ENCODE data around the gene ZNF738.

DNA sequence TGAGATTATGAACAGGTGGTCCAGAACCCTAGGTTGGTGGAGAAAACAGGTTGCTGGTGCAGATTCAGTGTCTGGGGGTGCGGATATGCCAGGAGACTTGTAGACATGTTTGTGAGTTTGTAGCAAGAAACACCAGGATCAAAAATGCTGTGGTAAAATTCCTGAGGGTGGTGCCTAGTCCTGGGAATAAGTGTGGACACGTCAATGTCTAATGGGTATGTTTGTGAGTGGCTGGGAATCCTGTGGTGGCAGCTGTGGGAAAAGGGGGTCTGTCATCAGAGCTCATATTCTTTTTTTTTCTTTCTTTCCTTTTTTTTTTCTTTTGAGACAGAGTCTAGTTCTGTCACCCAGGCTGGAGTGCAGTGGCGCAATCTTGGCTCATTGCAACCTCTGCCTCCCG lies 36.8 kb upstream of the ZNF738 start:
- TF ChIP-seq, protein P1, sequence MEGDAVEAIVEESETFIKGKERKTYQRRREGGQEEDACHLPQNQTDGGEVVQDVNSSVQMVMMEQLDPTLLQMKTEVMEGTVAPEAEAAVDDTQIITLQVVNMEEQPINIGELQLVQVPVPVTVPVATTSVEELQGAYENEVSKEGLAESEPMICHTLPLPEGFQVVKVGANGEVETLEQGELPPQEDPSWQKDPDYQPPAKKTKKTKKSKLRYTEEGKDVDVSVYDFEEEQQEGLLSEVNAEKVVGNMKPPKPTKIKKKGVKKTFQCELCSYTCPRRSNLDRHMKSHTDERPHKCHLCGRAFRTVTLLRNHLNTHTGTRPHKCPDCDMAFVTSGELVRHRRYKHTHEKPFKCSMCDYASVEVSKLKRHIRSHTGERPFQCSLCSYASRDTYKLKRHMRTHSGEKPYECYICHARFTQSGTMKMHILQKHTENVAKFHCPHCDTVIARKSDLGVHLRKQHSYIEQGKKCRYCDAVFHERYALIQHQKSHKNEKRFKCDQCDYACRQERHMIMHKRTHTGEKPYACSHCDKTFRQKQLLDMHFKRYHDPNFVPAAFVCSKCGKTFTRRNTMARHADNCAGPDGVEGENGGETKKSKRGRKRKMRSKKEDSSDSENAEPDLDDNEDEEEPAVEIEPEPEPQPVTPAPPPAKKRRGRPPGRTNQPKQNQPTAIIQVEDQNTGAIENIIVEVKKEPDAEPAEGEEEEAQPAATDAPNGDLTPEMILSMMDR (IDR thresholded peaks at IDR 0.05) = no peak
- no peak for TF ChIP-seq POLR2A (IDR thresholded peaks at IDR 0.05)
